HEK293 (cell line): ENCODE measurements around the gene GSG1L.

Experiments used
- CTCF ChIA-PET: fragments of 350-600 bp; formaldehyde crosslinking; extraction: SDS; loops from one replicate; lab custom pipeline; 2021; ENCODE audit warnings: antibody characterized with exemption; lab: Yijun Ruan, JAX
- POLR2A ChIA-PET: fragments of 300-600 bp; formaldehyde crosslinking; extraction: SDS; loops from one replicate; lab custom pipeline; 2020; ENCODE audit warnings: antibody characterized with exemption, inconsistent platforms; lab: Yijun Ruan, JAX
- H3K27ac ChIP-seq: fragments of 200-500 bp; sonication (Bioruptor generic); 2 replicates; pipeline ENCODE4 v1.5.1; 2014; ENCODE audit warnings: low read depth, low read length, control low read depth, inconsistent platforms; ENCODE audit errors: extremely low read depth
- H3K36me3 ChIP-seq, 2 experiments: fragments of 200-500 bp in 1 of 2; sonication (Bioruptor generic) in 1 of 2; 1 replicate in 1 of 2; 2 replicates in 1 of 2; pipeline ENCODE4 v1.5.1; 2014 to 2017; ENCODE audit warnings: inconsistent platforms in 2 of 2, low read length in 2 of 2; ENCODE audit not compliant: control insufficient read depth in 2 of 2, insufficient read depth in 1 of 2
- H3K4me1 ChIP-seq: fragments of 200-500 bp; sonication (Bioruptor generic); 2 replicates; pipeline ENCODE4 v1.5.1; 2014; ENCODE audit warnings: mild to moderate bottlenecking, low read length, inconsistent platforms; ENCODE audit not compliant: control insufficient read depth, insufficient read depth
- H3K4me3 ChIP-seq: 2 replicates; pipeline ENCODE4 v1.5.1; 2011; ENCODE audit warnings: low read depth, mild to moderate bottlenecking, control low read depth, low read length, moderate library complexity
- H3K9me3 ChIP-seq: fragments of 200-500 bp; sonication (Bioruptor generic); 2 replicates; pipeline ENCODE4 v1.5.1; 2014; ENCODE audit warnings: low read depth, low read length, inconsistent platforms; ENCODE audit not compliant: control insufficient read depth, insufficient read depth
- GLIS1 ChIP-seq: fragments of 450-650 bp; formaldehyde crosslinking; IDR thresholded peaks from 2 replicates; pipeline ENCODE4 v1.5.1; 2016; ENCODE audit warnings: missing biosample characterization, missing genetic modification characterization
- HOXC10 ChIP-seq: sonication (generic); formaldehyde crosslinking; IDR thresholded peaks from 2 replicates; pipeline ENCODE4 v1.8.1; 2023; ENCODE audit warnings: mild to moderate bottlenecking, missing genetic modification reagents
- OSR2 ChIP-seq: fragments of 450-650 bp; formaldehyde crosslinking; IDR thresholded peaks from 2 replicates; pipeline ENCODE4 v1.5.1; 2016; ENCODE audit warnings: missing biosample characterization, missing genetic modification characterization
- PRDM6 ChIP-seq: fragments of 450-650 bp; formaldehyde crosslinking; IDR thresholded peaks from 2 replicates; pipeline ENCODE4 v1.5.1; 2017; ENCODE audit warnings: missing biosample characterization, missing genetic modification characterization
- SP3 ChIP-seq: fragments of 450-650 bp; formaldehyde crosslinking; IDR thresholded peaks from 2 replicates; pipeline ENCODE4 v1.5.1; 2016; ENCODE audit warnings: missing biosample characterization, missing genetic modification characterization
- ZFP3 ChIP-seq: fragments of 450-650 bp; formaldehyde crosslinking; IDR thresholded peaks from 2 replicates; pipeline ENCODE4 v1.5.1; 2016; ENCODE audit warnings: low read depth, missing biosample characterization, missing genetic modification characterization
- ZFP37 ChIP-seq: fragments of 450-650 bp; formaldehyde crosslinking; IDR thresholded peaks from 2 replicates; pipeline ENCODE4 v1.5.1; 2016; ENCODE audit warnings: missing biosample characterization, missing genetic modification characterization
- ZNF18 ChIP-seq: fragments of 450-650 bp; formaldehyde crosslinking; IDR thresholded peaks from 2 replicates; pipeline ENCODE4 v1.5.1; 2016; ENCODE audit warnings: missing biosample characterization, missing genetic modification characterization
- ZNF223 ChIP-seq: fragments of 450-650 bp; formaldehyde crosslinking; IDR thresholded peaks from 2 replicates; pipeline ENCODE4 v1.5.1; 2016; ENCODE audit warnings: missing biosample characterization, missing genetic modification characterization
- ZNF248 ChIP-seq: fragments of 450-650 bp; formaldehyde crosslinking; IDR thresholded peaks from 2 replicates; pipeline ENCODE4 v1.5.1; 2017; ENCODE audit warnings: missing biosample characterization, missing genetic modification characterization
- ZNF292 ChIP-seq: fragments of 450-650 bp; formaldehyde crosslinking; IDR thresholded peaks from 2 replicates; pipeline ENCODE4 v1.5.1; 2016; ENCODE audit warnings: low read depth, missing biosample characterization, missing genetic modification characterization, borderline replicate concordance
- ZNF311 ChIP-seq: fragments of 450-650 bp; formaldehyde crosslinking; IDR thresholded peaks from 2 replicates; pipeline ENCODE4 v1.5.1; 2017; ENCODE audit warnings: missing biosample characterization, missing genetic modification characterization, borderline replicate concordance
- ZNF335 ChIP-seq: fragments of 450-650 bp; formaldehyde crosslinking; conservative IDR thresholded peaks from 2 replicates; pipeline ENCODE4 v1.5.1; 2016; ENCODE audit warnings: missing biosample characterization, missing genetic modification characterization
- ZNF37A ChIP-seq: fragments of 450-650 bp; IDR thresholded peaks from 2 replicates; pipeline ENCODE4 v1.5.1; 2018; ENCODE audit warnings: missing biosample characterization, missing genetic modification characterization
- ZNF433 ChIP-seq: fragments of 450-650 bp; formaldehyde crosslinking; IDR thresholded peaks from 2 replicates; pipeline ENCODE4 v1.5.1; 2016; ENCODE audit warnings: missing biosample characterization, missing genetic modification characterization, low read depth
- ZNF473 ChIP-seq: fragments of 450-650 bp; formaldehyde crosslinking; IDR thresholded peaks from 2 replicates; pipeline ENCODE4 v1.5.1; 2017; ENCODE audit warnings: missing biosample characterization, missing genetic modification characterization
- ZNF518A ChIP-seq: fragments of 450-650 bp; formaldehyde crosslinking; conservative IDR thresholded peaks from 2 replicates; pipeline ENCODE4 v1.5.1; 2016; ENCODE audit warnings: low read depth, missing biosample characterization, missing genetic modification characterization
- ZNF571 ChIP-seq: fragments of 450-650 bp; formaldehyde crosslinking; IDR thresholded peaks from 2 replicates; pipeline ENCODE4 v1.5.0; 2017; ENCODE audit warnings: missing biosample characterization, missing genetic modification characterization
- ZNF596 ChIP-seq: fragments of 450-650 bp; IDR thresholded peaks from 2 replicates; pipeline ENCODE4 v1.5.0; 2018; ENCODE audit warnings: missing biosample characterization, mild to moderate bottlenecking, missing genetic modification characterization, moderate library complexity
- ZNF623 ChIP-seq: fragments of 450-650 bp; formaldehyde crosslinking; IDR thresholded peaks from 2 replicates; pipeline ENCODE4 v1.5.1; 2016; ENCODE audit warnings: missing biosample characterization, missing genetic modification characterization
- ZNF76 ChIP-seq: fragments of 450-650 bp; formaldehyde crosslinking; IDR thresholded peaks from 2 replicates; pipeline ENCODE4; 2016; ENCODE audit warnings: low read depth, missing biosample characterization, missing genetic modification characterization, borderline replicate concordance
- ZSCAN30 ChIP-seq: fragments of 450-650 bp; IDR thresholded peaks from 2 replicates; pipeline ENCODE4 v1.5.1; 2018; ENCODE audit warnings: missing biosample characterization, mild to moderate bottlenecking, missing genetic modification characterization, moderate library complexity
- TF ChIP-seq, protein P1 (sequence below): fragments of 450-650 bp; IDR thresholded peaks from 2 replicates; pipeline ENCODE4 v1.5.1; 2018; ENCODE audit warnings: missing biosample characterization, mild to moderate bottlenecking, missing genetic modification characterization

Gene GSG1L

GRCh38 chr16:27966756-27967155 is 96.8 kb downstream of the GSG1L start:
- H3K36me3 ChIP-seq, result no peaks in the 10 kb centered on the region
- H3K4me1 ChIP-seq, result no peaks in the 10 kb centered on the region
- no peak overlapping the region for H3K27ac ChIP-seq
- H3K9me3 ChIP-seq, result no peaks in the 10 kb centered on the region
- POLR2A ChIA-PET, result no interaction called here
- CTCF ChIA-PET, result interaction anchor here (0.6 kb wide), 1 partner anchor 150 kb away, joined by 5 read pairs; no protein-coding TSS in a partner anchor
- H3K4me3 ChIP-seq, result no peak overlapping the region
- TF ChIP-seq ZNF223 (no peak), ZNF37A (tag by site-specific recombination) (no peak), ZNF76 (tag by site-specific recombination) (no peak), ZFP37 (tag by site-specific recombination) (no peak), HOXC10 (no peak), ZNF473 (tag by site-specific recombination) (no peak), ZNF571 (tag by site-specific recombination) (no peak), ZNF311 (tag by site-specific recombination) (no peak), GLIS1 (tag by site-specific recombination) (no peak), ZNF18 (no peak), ZNF335 (tag by site-specific recombination) (no peak)

DNA sequence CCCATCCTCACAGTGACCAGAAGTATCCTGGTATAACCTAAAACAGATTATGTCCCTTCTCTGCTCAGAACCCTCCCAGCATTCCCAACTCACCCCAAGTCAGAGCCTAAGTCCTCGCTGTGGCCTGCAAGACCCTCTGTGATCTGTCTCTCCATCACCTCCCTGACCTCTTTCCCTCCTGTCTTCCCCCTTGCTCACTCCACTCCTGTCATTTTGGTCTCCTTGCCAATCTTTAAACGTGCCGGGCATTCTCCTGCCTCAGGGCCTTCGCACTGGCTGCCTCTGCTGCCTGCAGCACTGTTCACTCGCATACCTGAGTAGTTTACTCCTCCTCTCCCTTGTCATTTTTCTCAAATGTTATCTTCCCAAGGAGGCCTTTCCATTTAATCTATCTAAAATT is 97.7 kb downstream of the GSG1L start:
- POLR2A ChIA-PET, result no interaction called here
- H3K4me3 ChIP-seq, result no peak overlapping the region
- TF ChIP-seq ZNF596 (tag by site-specific recombination) (no peak), ZNF623 (tag by site-specific recombination) (peak; percentile 78)
- TF ChIP-seq, all 188 proteins: peak for 1
- Histone ChIP-seq H3K36me3 (no peaks in the 10 kb centered on the region), H3K4me1 (no peaks in the 10 kb centered on the region), H3K27ac (no peak overlapping the region), H3K9me3 (no peaks in the 10 kb centered on the region)
- CTCF ChIA-PET, result interaction anchor here (0.6 kb wide), 1 partner anchor 13 kb away, joined by 3 read pairs; no protein-coding TSS in a partner anchor

- CTCF ChIA-PET, result no interaction called here
- no peak overlapping the region for H3K4me3 ChIP-seq
- H3K36me3 ChIP-seq, result no peaks in the 10 kb centered on the region
- TF ChIP-seq, protein P1, sequence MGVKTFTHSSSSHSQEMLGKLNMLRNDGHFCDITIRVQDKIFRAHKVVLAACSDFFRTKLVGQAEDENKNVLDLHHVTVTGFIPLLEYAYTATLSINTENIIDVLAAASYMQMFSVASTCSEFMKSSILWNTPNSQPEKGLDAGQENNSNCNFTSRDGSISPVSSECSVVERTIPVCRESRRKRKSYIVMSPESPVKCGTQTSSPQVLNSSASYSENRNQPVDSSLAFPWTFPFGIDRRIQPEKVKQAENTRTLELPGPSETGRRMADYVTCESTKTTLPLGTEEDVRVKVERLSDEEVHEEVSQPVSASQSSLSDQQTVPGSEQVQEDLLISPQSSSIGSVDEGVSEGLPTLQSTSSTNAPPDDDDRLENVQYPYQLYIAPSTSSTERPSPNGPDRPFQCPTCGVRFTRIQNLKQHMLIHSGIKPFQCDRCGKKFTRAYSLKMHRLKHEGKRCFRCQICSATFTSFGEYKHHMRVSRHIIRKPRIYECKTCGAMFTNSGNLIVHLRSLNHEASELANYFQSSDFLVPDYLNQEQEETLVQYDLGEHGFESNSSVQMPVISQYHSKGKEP, result no peak
- TF ChIP-seq OSR2 (no peak), ZNF292 (tag by site-specific recombination) (no peak), ZNF248 (tag by site-specific recombination) (no peak), ZSCAN30 (tag by site-specific recombination) (no peak), ZNF433 (tag by site-specific recombination) (no peak), PRDM6 (tag by site-specific recombination) (no peak), ZFP3 (no peak), SP3 (tag by site-specific recombination) (no peak), ZNF518A (tag by site-specific recombination) (no peak)
- TF ChIP-seq, all 188 proteins: peak for 0
- POLR2A ChIA-PET, result no interaction called here
- Histone ChIP-seq H3K27ac (no peak overlapping the region), H3K9me3 (no peaks in the 10 kb centered on the region), H3K4me1 (no peaks in the 10 kb centered on the region)
Measured at GRCh38 chr16:27963471-27963965, 100.0 kb downstream of the GSG1L start.
